H9 (cell line): Measurements from ENCODE around the gene DPP3. TPM values are rescaled to one million over a fixed set of nuclear protein-coding genes. Genes with fewer than 3 reads are reported as not detected.

Experiments
- DNase-seq: peaks from one replicate; pipeline ENCODE4 v3.0.0-alpha.2; 2017
- H2AFZ ChIP-seq: one replicate; pipeline ENCODE4 v1.6.1; 2013; ENCODE audit warnings: mild to moderate bottlenecking, low read length, control low read depth, moderate library complexity
- H2AK5ac ChIP-seq: 2 replicates; pipeline ENCODE4 v1.6.1; 2013; ENCODE audit warnings: low read length, control low read depth, mixed read lengths; ENCODE audit not compliant: insufficient read length
- H2BK120ac ChIP-seq: one replicate; pipeline ENCODE4 v1.6.1; 2013; ENCODE audit warnings: low read depth, mild to moderate bottlenecking, low read length, control low read depth, inconsistent platforms; ENCODE audit not compliant: poor library complexity, severe bottlenecking
- H2BK12ac ChIP-seq: 2 replicates; pipeline ENCODE4 v1.6.1; 2013; ENCODE audit warnings: low read length, control low read depth, mixed read lengths, low read depth; ENCODE audit not compliant: insufficient read length
- H2BK15ac ChIP-seq: 2 replicates; pipeline ENCODE4 v1.6.1; 2013; ENCODE audit warnings: low read depth, low read length, control low read depth
- H2BK20ac ChIP-seq: one replicate; pipeline ENCODE4 v1.6.1; 2013; ENCODE audit warnings: low read depth, mild to moderate bottlenecking, low read length, control low read depth, inconsistent platforms; ENCODE audit not compliant: poor library complexity, severe bottlenecking
- H2BK5ac ChIP-seq: 2 replicates; pipeline ENCODE4 v1.6.1; 2013; ENCODE audit warnings: low read length, control low read depth, mixed read lengths; ENCODE audit not compliant: insufficient read length
- H3K14ac ChIP-seq: 2 replicates; pipeline ENCODE4 v1.6.1; 2013; ENCODE audit warnings: low read length, control low read depth; ENCODE audit not compliant: insufficient read depth
- H3K18ac ChIP-seq: 2 replicates; pipeline ENCODE4 v1.6.1; 2013; ENCODE audit warnings: low read depth, mild to moderate bottlenecking, mixed read lengths, low read length, control low read depth; ENCODE audit not compliant: insufficient read length
- H3K23ac ChIP-seq: 2 replicates; pipeline ENCODE4 v1.6.1; 2013; ENCODE audit warnings: low read length, control low read depth, mixed read lengths, low read depth; ENCODE audit not compliant: insufficient read length
- H3K23me2 ChIP-seq: 2 replicates; pipeline ENCODE4 v1.6.1; 2013; ENCODE audit warnings: low read depth, mild to moderate bottlenecking, mixed read lengths, low read length, control low read depth; ENCODE audit not compliant: insufficient read length, poor library complexity, severe bottlenecking
- H3K27ac ChIP-seq: 2 replicates; pipeline ENCODE4 v1.5.1; 2013; ENCODE audit warnings: low read length, control low read depth, mixed read lengths, low read depth; ENCODE audit not compliant: insufficient read length
- H3K27me3 ChIP-seq: 2 replicates; pipeline ENCODE4 v1.6.1; 2013; ENCODE audit warnings: low read length, control low read depth, inconsistent platforms; ENCODE audit not compliant: insufficient read depth
- H3K4ac ChIP-seq: 2 replicates; pipeline ENCODE4 v1.6.1; 2013; ENCODE audit warnings: low read depth, mild to moderate bottlenecking, control low read depth, inconsistent platforms, low read length, moderate library complexity
- H3K4me1 ChIP-seq: 2 replicates; pipeline ENCODE4 v1.6.1; 2013; ENCODE audit warnings: low read length, control low read depth, inconsistent platforms; ENCODE audit not compliant: insufficient read depth
- H3K4me2 ChIP-seq: 2 replicates; pipeline ENCODE4 v1.6.1; 2013; ENCODE audit warnings: low read length, control low read depth, mixed read lengths; ENCODE audit not compliant: insufficient read length, insufficient read depth
- H3K56ac ChIP-seq: 2 replicates; pipeline ENCODE4 v1.6.1; 2013; ENCODE audit warnings: low read depth, mild to moderate bottlenecking, mixed read lengths, low read length, control low read depth; ENCODE audit not compliant: insufficient read length
- H3K79me1 ChIP-seq: 2 replicates; pipeline ENCODE4 v1.6.1; 2013; ENCODE audit warnings: low read depth, mild to moderate bottlenecking, moderate library complexity, low read length, control low read depth, inconsistent platforms; ENCODE audit not compliant: insufficient read depth, poor library complexity, severe bottlenecking
- H3K79me2 ChIP-seq: 2 replicates; pipeline ENCODE4 v1.6.1; 2013; ENCODE audit warnings: low read length, control low read depth, inconsistent platforms; ENCODE audit not compliant: insufficient read depth
- H3K9ac ChIP-seq: 2 replicates; pipeline ENCODE4 v1.6.1; 2013; ENCODE audit warnings: low read length, control low read depth, mixed read lengths; ENCODE audit not compliant: insufficient read length; ENCODE audit errors: extremely low read depth
- H3K9me3 ChIP-seq: one replicate; pipeline ENCODE4 v1.6.1; 2013; ENCODE audit warnings: low read depth, low read length, inconsistent platforms; ENCODE audit not compliant: control insufficient read depth
- H3T11ph ChIP-seq: one replicate; pipeline ENCODE4 v1.6.1; 2013; ENCODE audit warnings: mild to moderate bottlenecking, low read length, control low read depth, inconsistent platforms
- H4K20me1 ChIP-seq: one replicate; pipeline ENCODE4 v1.6.1; 2013; ENCODE audit not compliant: control insufficient read depth, insufficient read length, insufficient read depth
- H4K5ac ChIP-seq: 2 replicates; pipeline ENCODE4 v1.6.1; 2013; ENCODE audit warnings: low read depth, mild to moderate bottlenecking, mixed read lengths, low read length, control low read depth; ENCODE audit not compliant: insufficient read length
- H4K8ac ChIP-seq: replicated peaks from 2 replicates; pipeline ENCODE4 v1.6.1; 2013; ENCODE audit warnings: low read length, control low read depth, mixed read lengths, low read depth; ENCODE audit not compliant: insufficient read length
- H4K91ac ChIP-seq: 2 replicates; pipeline ENCODE4 v1.6.1; 2013; ENCODE audit warnings: low read depth, mild to moderate bottlenecking, moderate library complexity, mixed read lengths, low read length, control low read depth; ENCODE audit not compliant: insufficient read length
- H3K27ac Mint-ChIP-seq, 3 experiments: 2 replicates in 2 of 3; 3 replicates in 1 of 3; pipeline ENCODE4 v1.8.0; 2020 to 2021; ENCODE audit warnings: mixed read lengths in 3 of 3, mild to moderate bottlenecking in 1 of 3, moderate library complexity in 1 of 3
- H3K27me3 Mint-ChIP-seq: 2 replicates; pipeline ENCODE4 v1.8.0; 2021; ENCODE audit warnings: low read depth, mild to moderate bottlenecking, moderate library complexity, mixed read lengths
- H3K36me3 Mint-ChIP-seq, 3 experiments: 2 replicates in 2 of 3; 3 replicates in 1 of 3; pipeline ENCODE4 v1.8.0; 2020 to 2021; ENCODE audit warnings: low read depth in 3 of 3, mixed read lengths in 3 of 3; ENCODE audit not compliant: insufficient read depth in 1 of 3
- H3K4me1 Mint-ChIP-seq, 2 experiments: 2 replicates each; pipeline ENCODE4 v1.8.0; 2020; ENCODE audit warnings: mixed read lengths in 2 of 2
- H3K4me3 Mint-ChIP-seq, 2 experiments: 2 replicates in 1 of 2; 3 replicates in 1 of 2; pipeline ENCODE4 v1.8.0; 2020 to 2021; ENCODE audit warnings: mild to moderate bottlenecking in 2 of 2, mixed read lengths in 2 of 2, moderate library complexity in 1 of 2
- H3K9me3 Mint-ChIP-seq, 2 experiments: 2 replicates in 1 of 2; 3 replicates in 1 of 2; pipeline ENCODE4 v1.8.0; 2020; ENCODE audit warnings: mild to moderate bottlenecking in 2 of 2, mixed read lengths in 2 of 2, moderate library complexity in 1 of 2
- WGBS: extraction: QIAGEN DNeasy Blood & Tissue Kit; methylation state at CpG from one replicate; pipeline ENCODE4 v1.1.7; 2013; ENCODE audit warnings: missing lambda C conversion rate, low lambda C conversion rate, mixed read lengths; ENCODE audit not compliant: insufficient read length; ENCODE audit errors: extremely low coverage; 5-methylcytosine and 5-hydroxymethylcytosine counted together
- total RNA-seq: library from RNA; stranded (reverse); gene quantifications from 2 replicates; pipeline ENCODE4 v1.2.1, GENCODE V29; 2021
- TF ChIP-seq, protein P1 (sequence below): fragments of 200-600 bp; sonication (generic); conservative IDR thresholded peaks from 3 replicates; pipeline ENCODE4 v1.8.0; 2021; ENCODE audit warnings: antibody characterized with exemption, mild to moderate bottlenecking

DPP3 gene
- total RNA-seq, 1 experiment from 2014 or later, result 85.3 TPM

DNA sequence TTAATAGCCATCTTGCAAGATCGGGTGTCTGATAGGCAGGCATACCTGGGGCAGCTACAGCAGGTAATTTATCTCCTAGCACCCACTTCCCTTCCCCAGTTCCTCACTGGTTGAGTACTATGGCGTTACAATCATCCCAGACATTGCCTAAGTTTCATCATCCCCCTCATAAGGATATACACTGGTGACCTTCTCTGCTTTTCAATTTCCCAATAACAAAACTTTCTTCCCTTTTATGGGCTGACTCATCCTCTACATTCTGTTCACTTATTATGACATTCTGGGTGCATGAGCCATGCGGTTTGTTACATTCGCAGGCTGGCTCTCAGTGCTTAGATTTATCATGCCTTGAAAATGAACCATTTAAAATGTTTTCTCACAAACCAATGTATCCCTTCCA, 36.6 kb upstream of the DPP3 start:
- Histone ChIP-seq H2BK12ac (no peak overlapping the region), H3K27me3 (no peaks in the 10 kb centered on the region), H3T11ph (no peak overlapping the region), H4K8ac (no peak overlapping the region), H3K9ac (no peak overlapping the region), H3K79me1 (no peaks in the 10 kb centered on the region), H2BK15ac (no peak overlapping the region), H2BK5ac (no peak overlapping the region), H4K91ac (no peak overlapping the region), H3K27ac (no peak overlapping the region), H3K18ac (no peak overlapping the region), H4K5ac (no peak overlapping the region), H3K23ac (no peak overlapping the region), H2BK20ac (no peak overlapping the region), H3K9me3 (peaks cover 17% of the 10 kb centered on the region), H3K79me2 (no peaks in the 10 kb centered on the region), H2AK5ac (no peak overlapping the region), H3K4me2 (no peak overlapping the region), H2AFZ (no peak overlapping the region), H3K14ac (no peak overlapping the region), H3K4ac (no peak overlapping the region), H4K20me1 (no peaks in the 10 kb centered on the region), H3K23me2 (no peaks in the 10 kb centered on the region), H2BK120ac (no peak overlapping the region), H3K56ac (no peak overlapping the region), H3K4me1 (no peaks in the 10 kb centered on the region)
- H3K27ac Mint-ChIP-seq, result no peak overlapping the region
- no CpG with 5 or more reads among the region's 4 CpGs for WGBS
- H3K9me3 Mint-ChIP-seq, result peaks cover 19 to 21% of the 10 kb centered on the region in 2 experiments
- peaks cover 28 to 35% of the 10 kb centered on the region in 2 experiments for H3K4me1 Mint-ChIP-seq
- no peaks in the 10 kb centered on the region for H3K27me3 Mint-ChIP-seq
- no peak for DNase-seq
- no peak overlapping the region for H3K4me3 Mint-ChIP-seq
- H3K36me3 Mint-ChIP-seq, result peaks cover 5 to 29% (median 6%) of the 10 kb centered on the region in 3 experiments; a peak in 3 of 7 replicates
- TF ChIP-seq, protein P1, sequence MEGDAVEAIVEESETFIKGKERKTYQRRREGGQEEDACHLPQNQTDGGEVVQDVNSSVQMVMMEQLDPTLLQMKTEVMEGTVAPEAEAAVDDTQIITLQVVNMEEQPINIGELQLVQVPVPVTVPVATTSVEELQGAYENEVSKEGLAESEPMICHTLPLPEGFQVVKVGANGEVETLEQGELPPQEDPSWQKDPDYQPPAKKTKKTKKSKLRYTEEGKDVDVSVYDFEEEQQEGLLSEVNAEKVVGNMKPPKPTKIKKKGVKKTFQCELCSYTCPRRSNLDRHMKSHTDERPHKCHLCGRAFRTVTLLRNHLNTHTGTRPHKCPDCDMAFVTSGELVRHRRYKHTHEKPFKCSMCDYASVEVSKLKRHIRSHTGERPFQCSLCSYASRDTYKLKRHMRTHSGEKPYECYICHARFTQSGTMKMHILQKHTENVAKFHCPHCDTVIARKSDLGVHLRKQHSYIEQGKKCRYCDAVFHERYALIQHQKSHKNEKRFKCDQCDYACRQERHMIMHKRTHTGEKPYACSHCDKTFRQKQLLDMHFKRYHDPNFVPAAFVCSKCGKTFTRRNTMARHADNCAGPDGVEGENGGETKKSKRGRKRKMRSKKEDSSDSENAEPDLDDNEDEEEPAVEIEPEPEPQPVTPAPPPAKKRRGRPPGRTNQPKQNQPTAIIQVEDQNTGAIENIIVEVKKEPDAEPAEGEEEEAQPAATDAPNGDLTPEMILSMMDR, result no peak
